ENCODE data around the gene BRF1.

- TF ChIP-seq ZNF274 (IDR thresholded peaks at IDR 0.05; ENCODE audit: low read depth, low read length) (no peak), SUZ12 (IDR thresholded peaks at IDR 0.05; ENCODE audit: extremely low read depth, insufficient read depth, insufficient read length) (no peak), YY1 (IDR thresholded peaks at IDR 0.05; ENCODE audit: insufficient read depth, insufficient read length) (no peak)
These were observed 15.8 kb upstream of the BRF1 start for GRCh38 chr14:105316577-105316941.

All from NT2/D1 (cell line).